Coronary artery (tissue), 2 donors: Measurements from ENCODE around the gene PYGM.

Experiments
- DNase-seq: peaks from one replicate; pipeline ENCODE4 v3.0.0-alpha.2; 2017; ENCODE audit warnings: low spot score
- H3K27ac ChIP-seq, 2 donors: fragments of 200-600 bp; sonication (generic); one replicate each; pipeline ENCODE4 v1.5.1; 2016 to 2019
- H3K4me3 ChIP-seq: fragments of 200-600 bp; sonication (generic); 2 replicates; pipeline ENCODE4 v1.5.1; 2016; ENCODE audit warnings: mild to moderate bottlenecking, moderate library complexity
- CTCF ChIP-seq: fragments of 200-600 bp; sonication (generic); IDR thresholded peaks from one replicate; pipeline ENCODE4 v1.5.1; 2019; ENCODE audit warnings: antibody characterized with exemption

The PYGM gene

GRCh38 chr11:64759722-64760719 is at the start of gene PYGM:
Gene PYGM (minus strand): TSS chr11:64759974. CDS start chr11:64759898, 76 bp downstream.
- peak; percentile 96 for DNase-seq
- Histone ChIP-seq H3K27ac (peak within 1 kb of the TSS; percentile 78 to 95), H3K4me3 (peak within 1 kb of the TSS; percentile 72)
- TF ChIP-seq CTCF: no peak

GRCh38 chr11:64805481-64805880 is 45.7 kb upstream of the PYGM start:
- DNase-seq: no peak
- no peak for TF ChIP-seq CTCF
- Histone ChIP-seq H3K27ac (no peak overlapping the region), H3K4me3 (no peak overlapping the region)

GRCh38 chr11:64804346-64805210 is 44.8 kb upstream of the PYGM start:
- Histone ChIP-seq H3K4me3 (peak overlapping the region; percentile 89), H3K27ac (peak overlapping the region; percentile 92 to 95)
- DNase-seq: no peak
- no peak for TF ChIP-seq CTCF

GRCh38 chr11:64803846-64804345 is 44.1 kb upstream of the PYGM start:
- no peak for TF ChIP-seq CTCF
- H3K4me3 ChIP-seq: peak overlapping the region; percentile 89
- peak overlapping the region; percentile 92 to 95 for H3K27ac ChIP-seq
- no peak for DNase-seq

- no peak for TF ChIP-seq CTCF
- Histone ChIP-seq H3K27ac (peak within 1 kb of the TSS; percentile 92 to 95), H3K4me3 (peak within 1 kb of the TSS; percentile 89)
- peak; percentile 93 for DNase-seq
Measured at GRCh38 chr11:64803158-64803845, 43.5 kb upstream of the PYGM start, which contains the start of gene MAP4K2. Gene MAP4K2 (minus strand): TSS chr11:64803214. CDS start chr11:64803149, 65 bp downstream.

GRCh38 chr11:64802370-64803157 is 42.8 kb upstream of the PYGM start:
- no peak for DNase-seq
- TF ChIP-seq CTCF: no peak
- Histone ChIP-seq H3K4me3 (peak overlapping the region; percentile 89), H3K27ac (peak overlapping the region; percentile 83 to 95)
